Erythroblast (primary cell): ENCODE measurements around the gene CHD2.

Experiments
- GATA1 ChIP-seq: IDR thresholded peaks from 2 replicates; pipeline ENCODE4 v1.6.1; 2011; ENCODE audit warnings: low read depth, mild to moderate bottlenecking, control low read depth, low read length, moderate library complexity
- POLR2A ChIP-seq: IDR thresholded peaks from 2 replicates; pipeline ENCODE4 v1.6.1; 2011; ENCODE audit warnings: mild to moderate bottlenecking, low read length

- TF ChIP-seq POLR2A (no peak), GATA1 (no peak)
These were observed 3.6 kb upstream of the CHD2 start for GRCh38 chr15:92896561-92896960.
